D721Med (cell line): ENCODE measurements around the gene KIAA0753.

Experiments used
- DNase-seq: peaks from one replicate; pipeline ENCODE4 v3.0.0; 2011; ENCODE audit warnings: low spot score; ENCODE audit not compliant: insufficient read length
- FAIRE-seq: peaks from 2 replicates; lab custom pipeline; 2011; peaks lifted over from hg19 to GRCh38; lab: Jason Lieb, UNC
- TF ChIP-seq, protein P1 (sequence below): IDR thresholded peaks from 2 replicates; pipeline ENCODE4 v1.5.1; 2012; ENCODE audit warnings: mild to moderate bottlenecking, control low read depth; ENCODE audit not compliant: insufficient read depth; ENCODE audit errors: missing control alignments

Gene KIAA0753

DNA sequence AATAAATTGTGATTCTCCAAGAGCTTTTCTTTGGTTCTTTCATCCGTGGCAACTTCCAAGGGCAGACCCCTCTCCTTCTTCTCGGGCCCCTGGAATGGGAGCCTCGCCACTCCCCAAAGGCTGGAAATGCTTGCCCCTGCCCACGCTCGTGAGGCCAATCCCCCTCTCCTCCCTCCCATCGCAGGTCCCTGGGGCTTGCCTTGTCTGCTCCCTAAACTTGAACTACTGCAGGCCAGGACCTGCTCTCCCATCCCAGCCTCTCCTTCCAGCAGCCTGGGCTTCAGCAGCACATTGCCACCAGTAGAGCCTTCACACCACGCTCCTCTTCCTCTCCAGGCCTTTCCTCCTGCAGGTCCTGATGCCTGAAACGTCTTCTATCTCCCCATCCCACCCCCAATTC, 95.2 kb downstream of the KIAA0753 start:
- TF ChIP-seq, protein P1, sequence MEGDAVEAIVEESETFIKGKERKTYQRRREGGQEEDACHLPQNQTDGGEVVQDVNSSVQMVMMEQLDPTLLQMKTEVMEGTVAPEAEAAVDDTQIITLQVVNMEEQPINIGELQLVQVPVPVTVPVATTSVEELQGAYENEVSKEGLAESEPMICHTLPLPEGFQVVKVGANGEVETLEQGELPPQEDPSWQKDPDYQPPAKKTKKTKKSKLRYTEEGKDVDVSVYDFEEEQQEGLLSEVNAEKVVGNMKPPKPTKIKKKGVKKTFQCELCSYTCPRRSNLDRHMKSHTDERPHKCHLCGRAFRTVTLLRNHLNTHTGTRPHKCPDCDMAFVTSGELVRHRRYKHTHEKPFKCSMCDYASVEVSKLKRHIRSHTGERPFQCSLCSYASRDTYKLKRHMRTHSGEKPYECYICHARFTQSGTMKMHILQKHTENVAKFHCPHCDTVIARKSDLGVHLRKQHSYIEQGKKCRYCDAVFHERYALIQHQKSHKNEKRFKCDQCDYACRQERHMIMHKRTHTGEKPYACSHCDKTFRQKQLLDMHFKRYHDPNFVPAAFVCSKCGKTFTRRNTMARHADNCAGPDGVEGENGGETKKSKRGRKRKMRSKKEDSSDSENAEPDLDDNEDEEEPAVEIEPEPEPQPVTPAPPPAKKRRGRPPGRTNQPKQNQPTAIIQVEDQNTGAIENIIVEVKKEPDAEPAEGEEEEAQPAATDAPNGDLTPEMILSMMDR: no peak
- no peak for FAIRE-seq
- no peak for DNase-seq

DNA sequence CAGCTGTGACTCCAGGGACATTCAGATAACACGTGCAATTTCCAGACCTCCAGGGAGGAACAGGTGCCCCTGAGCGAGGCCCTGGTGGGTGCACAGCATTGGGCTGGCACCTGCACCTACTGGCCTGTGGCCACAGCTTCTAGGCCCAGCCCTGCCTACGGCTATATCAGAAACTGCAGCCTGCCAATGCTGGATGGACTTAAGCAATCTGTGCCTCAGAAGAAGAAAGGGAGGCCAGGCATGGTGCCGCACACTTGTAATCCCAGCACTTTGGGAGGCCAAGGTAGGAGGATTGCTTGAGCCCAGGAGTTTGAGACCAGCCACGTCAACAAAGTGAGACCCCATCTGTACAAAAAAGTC, 96.5 kb downstream of the KIAA0753 start:
- FAIRE-seq: no peak
- TF ChIP-seq, protein P1: no peak
- no peak for DNase-seq

DNA sequence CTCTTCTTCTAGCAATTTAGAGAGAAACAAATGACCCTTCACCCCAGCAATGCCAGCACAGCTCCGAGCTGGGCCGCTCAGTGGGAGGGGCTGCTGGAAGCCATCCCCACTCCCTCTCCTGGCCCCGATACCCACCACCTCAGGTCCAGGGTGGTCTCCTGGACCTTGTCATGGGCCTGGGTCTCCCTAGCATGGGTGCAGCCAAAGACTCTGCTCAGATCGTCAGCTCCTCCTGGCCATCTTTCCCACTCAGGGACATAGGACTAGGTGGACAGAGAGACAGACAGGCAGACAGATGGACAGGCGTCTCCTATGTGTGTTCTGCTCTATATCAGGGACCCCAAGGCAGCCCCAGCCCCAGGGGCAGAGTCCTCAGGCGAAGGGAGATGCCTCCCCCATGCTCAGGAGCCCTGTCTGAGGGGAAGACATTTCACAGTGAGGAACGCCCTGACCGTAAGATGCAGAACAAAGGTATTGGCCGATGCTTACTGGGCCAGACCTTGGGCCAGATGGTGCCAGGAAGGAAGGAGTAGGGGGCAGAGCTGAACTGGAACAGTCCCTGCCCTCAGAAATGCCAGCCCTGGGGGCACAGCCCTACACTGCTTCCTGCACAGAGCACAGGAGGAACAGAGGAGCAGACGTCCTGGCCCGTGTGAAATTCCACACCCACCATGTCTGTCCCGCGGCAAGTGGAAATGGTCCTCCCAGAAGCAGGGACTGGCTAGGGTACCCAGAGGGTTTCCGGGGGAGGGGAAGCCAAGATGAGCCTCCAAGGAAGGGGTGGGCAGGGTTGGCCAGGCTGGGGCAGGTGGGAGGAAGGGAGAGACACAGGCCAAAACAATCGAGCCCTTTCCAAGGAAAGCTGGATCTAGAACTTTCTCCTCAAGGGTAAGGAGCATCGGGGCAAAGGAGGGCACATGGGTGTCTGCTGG, 97.2 kb downstream of the KIAA0753 start:
- TF ChIP-seq, protein P1: no peak
- FAIRE-seq (no peak), DNase-seq (no peak)

DNA sequence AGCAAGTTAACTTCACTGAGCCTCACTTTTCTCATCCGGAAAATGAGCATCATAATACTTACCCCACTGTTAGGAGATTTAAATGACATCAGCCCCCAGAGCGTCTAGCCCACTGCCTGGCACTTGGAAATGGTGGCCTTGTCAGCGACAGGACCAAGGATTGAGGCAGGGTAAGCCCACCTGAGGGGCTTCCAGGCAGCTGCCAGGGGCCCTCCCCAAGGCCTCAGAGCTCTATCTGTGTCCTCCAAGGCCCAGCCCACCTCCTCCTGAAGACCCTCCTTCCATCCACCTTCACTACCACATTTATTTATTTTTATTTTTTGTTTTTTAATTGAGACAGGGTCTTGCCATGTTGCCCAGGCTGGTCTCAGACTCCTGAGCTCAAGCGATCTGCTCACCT, 97.9 kb downstream of the KIAA0753 start:
- no peak for FAIRE-seq
- TF ChIP-seq, protein P1: no peak
- DNase-seq: no peak

DNA sequence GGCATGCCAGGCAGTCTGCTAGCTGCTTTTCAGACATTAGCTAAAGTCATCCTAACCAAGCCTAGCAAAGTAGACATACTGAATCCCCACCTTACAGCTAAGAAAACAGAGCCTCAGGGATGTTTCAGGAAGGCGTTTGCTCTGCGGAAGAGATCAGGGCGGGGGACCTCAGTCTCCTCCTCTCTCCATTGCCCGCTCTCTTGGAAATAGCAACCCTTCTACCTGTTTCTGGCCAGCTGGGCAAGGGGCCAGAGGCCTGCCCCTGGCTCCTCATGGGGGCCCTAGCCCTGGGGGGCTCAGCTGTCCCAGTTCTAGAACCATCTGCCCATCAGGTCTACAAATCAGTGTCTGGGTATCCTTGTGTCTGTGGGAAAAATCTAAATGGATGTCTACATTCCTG, 98.6 kb downstream of the KIAA0753 start:
- FAIRE-seq (no peak), DNase-seq (no peak)
- TF ChIP-seq, protein P1: no peak

DNA sequence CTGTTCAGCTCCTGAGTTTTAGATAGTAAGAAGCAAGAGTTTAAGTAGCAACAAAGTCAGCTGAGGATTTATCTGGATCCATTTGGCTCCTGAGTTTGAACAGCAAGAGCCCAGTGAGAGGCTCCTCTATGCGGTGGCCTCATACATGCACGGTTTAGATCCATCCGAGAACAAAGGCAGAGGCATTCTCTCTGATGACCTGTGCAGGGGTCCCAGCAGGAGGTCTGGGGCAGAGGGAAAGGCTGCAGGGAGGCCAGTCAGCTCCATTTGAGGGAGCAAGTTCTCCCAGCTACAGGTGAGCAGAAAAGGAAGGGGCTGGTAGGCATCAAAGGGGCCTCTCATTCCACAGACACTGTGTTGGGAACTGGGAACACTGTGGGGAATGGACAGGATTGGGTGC, 100.6 kb downstream of the KIAA0753 start:
- TF ChIP-seq, protein P1: no peak
- DNase-seq (no peak), FAIRE-seq (no peak)

DNA sequence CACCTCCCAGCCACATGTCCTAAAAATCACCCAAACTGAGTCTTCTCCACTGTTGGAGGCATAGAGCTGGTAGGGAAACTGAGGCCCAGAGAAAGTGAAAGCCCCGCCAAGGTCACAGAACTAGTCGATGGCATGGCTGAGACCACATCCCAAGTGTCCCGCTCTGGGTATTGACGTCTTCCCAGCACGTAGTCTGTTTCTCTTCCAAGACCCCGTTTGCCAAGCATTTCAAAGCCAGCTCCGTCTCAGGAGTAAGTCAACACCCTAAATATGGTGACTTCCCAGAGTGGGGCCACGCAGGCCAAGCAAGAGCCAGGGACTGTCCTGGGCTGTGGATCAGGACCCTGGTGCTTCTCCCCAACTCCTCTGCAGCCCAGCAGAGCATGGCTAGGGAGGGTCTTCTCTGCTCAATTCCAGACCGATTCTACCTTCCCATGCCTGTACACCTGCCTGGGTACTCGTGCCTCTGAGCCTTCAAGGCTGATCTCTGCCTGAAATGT, 103.9 kb downstream of the KIAA0753 start:
- TF ChIP-seq, protein P1: no peak
- FAIRE-seq: no peak
- no peak for DNase-seq
